ENCODE measurements around the gene WDFY4. TPM values are rescaled to one million over a fixed set of nuclear protein-coding genes. Genes with fewer than 3 reads are reported as not detected.

The WDFY4 gene
- total RNA-seq, 1 experiment from 2014 or later: not detected

GRCh38 chr10:48806342-48806741, 121.7 kb downstream of the WDFY4 start:
- no peaks in the 10 kb centered on the region; the same call in 1 of the 2 replicates for H4K20me1 ChIP-seq (ENCODE audit: insufficient read depth)
- no peaks in the 10 kb centered on the region for H3F3A ChIP-seq (ENCODE audit: insufficient read depth, low read depth)
- H3K4me1 ChIP-seq (replicated peaks; ENCODE audit: insufficient read depth): no peaks in the 10 kb centered on the region
- CTCF ChIA-PET: no interaction called here
- H3K9me3 ChIP-seq (ENCODE audit: insufficient read depth, low read depth): no peaks in the 10 kb centered on the region
- POLR2A ChIA-PET (ENCODE audit: unreplicated experiment): no interaction called here
- H3K36me3 ChIP-seq (ENCODE audit: low read depth): no peaks in the 10 kb centered on the region
- no peaks in the 10 kb centered on the region for H3K79me2 ChIP-seq (ENCODE audit: low read depth)
- TF ChIP-seq CTCF (conservative IDR thresholded peaks at IDR 0.05): no peak
- no peak for TF ChIP-seq EZH2 (IDR thresholded peaks at IDR 0.05; ENCODE audit: low read depth)
- H3K27me3 ChIP-seq (ENCODE audit: insufficient read depth, low read depth): peaks cover 16% of the 10 kb centered on the region
- H3K4me3 ChIP-seq: no peak overlapping the region
- intact Hi-C loops (cut with micrococcal nuclease; ENCODE audit: unreplicated experiment): no loop called here
- H3K4me2 ChIP-seq: no peak overlapping the region
- no peak for DNase-seq
- H3K9me2 ChIP-seq (ENCODE audit: insufficient read depth): no peaks in the 10 kb centered on the region
- H3K27ac ChIP-seq: no peak overlapping the region
- BruUV-seq (replicated peaks): no TSS peak
- H2AFZ ChIP-seq: no peak overlapping the region

GRCh38 chr10:48807791-48808470, 123.3 kb downstream of the WDFY4 start:
- ChIA-PET POLR2A (ENCODE audit: unreplicated experiment) (interaction anchor here (0.6 kb wide), 1 partner anchor 29 kb away, joined by 7 read pairs; no protein-coding TSS in a partner anchor), CTCF (no interaction called here)
- H3K9me3 ChIP-seq (ENCODE audit: insufficient read depth, low read depth): no peaks in the 10 kb centered on the region
- H3K27ac ChIP-seq: no peak overlapping the region
- peaks cover 16% of the 10 kb centered on the region for H3K27me3 ChIP-seq (ENCODE audit: insufficient read depth, low read depth)
- H3K4me1 ChIP-seq (replicated peaks; ENCODE audit: insufficient read depth): no peaks in the 10 kb centered on the region
- H3K4me3 ChIP-seq: no peak overlapping the region
- BruUV-seq (replicated peaks): no TSS peak
- TF ChIP-seq EZH2 (IDR thresholded peaks at IDR 0.05; ENCODE audit: low read depth) (no peak), CTCF (conservative IDR thresholded peaks at IDR 0.05) (no peak)
- no peaks in the 10 kb centered on the region; the same call in 1 of the 2 replicates for H4K20me1 ChIP-seq (ENCODE audit: insufficient read depth)
- H3K4me2 ChIP-seq: no peak overlapping the region
- H3F3A ChIP-seq (ENCODE audit: insufficient read depth, low read depth): no peaks in the 10 kb centered on the region
- H3K36me3 ChIP-seq (ENCODE audit: low read depth): no peaks in the 10 kb centered on the region
- no peak overlapping the region for H2AFZ ChIP-seq
- no peaks in the 10 kb centered on the region for H3K79me2 ChIP-seq (ENCODE audit: low read depth)
- H3K9me2 ChIP-seq (ENCODE audit: insufficient read depth): no peaks in the 10 kb centered on the region
- intact Hi-C loops (cut with micrococcal nuclease; ENCODE audit: unreplicated experiment): no loop called here
- DNase-seq: no peak

GRCh38 chr10:48809261-48809660, 124.6 kb downstream of the WDFY4 start:
- Histone ChIP-seq H3K9me2 (ENCODE audit: insufficient read depth) (no peaks in the 10 kb centered on the region), H4K20me1 (ENCODE audit: insufficient read depth) (no peaks in the 10 kb centered on the region; the same call in 1 of the 2 replicates), H3K79me2 (ENCODE audit: low read depth) (no peaks in the 10 kb centered on the region), H3K27me3 (ENCODE audit: insufficient read depth, low read depth) (peaks cover 11% of the 10 kb centered on the region), H3K4me1 (replicated peaks; ENCODE audit: insufficient read depth) (no peaks in the 10 kb centered on the region), H3K27ac (no peak overlapping the region), H3F3A (ENCODE audit: insufficient read depth, low read depth) (no peaks in the 10 kb centered on the region), H3K4me3 (no peak overlapping the region), H3K36me3 (ENCODE audit: low read depth) (no peaks in the 10 kb centered on the region), H3K4me2 (no peak overlapping the region), H3K9me3 (ENCODE audit: insufficient read depth, low read depth) (no peaks in the 10 kb centered on the region), H2AFZ (no peak overlapping the region)
- intact Hi-C loops (cut with micrococcal nuclease; ENCODE audit: unreplicated experiment): no loop called here
- ChIA-PET CTCF (no interaction called here), POLR2A (ENCODE audit: unreplicated experiment) (no interaction called here)
- no peak for TF ChIP-seq EZH2 (IDR thresholded peaks at IDR 0.05; ENCODE audit: low read depth)
- BruUV-seq (replicated peaks): no TSS peak
- DNase-seq: no peak

- Histone ChIP-seq H3K9me3 (ENCODE audit: insufficient read depth, low read depth) (no peaks in the 10 kb centered on the region), H3K4me3 (no peak overlapping the region), H3K79me2 (ENCODE audit: low read depth) (no peaks in the 10 kb centered on the region), H3K4me2 (no peak overlapping the region), H3K4me1 (replicated peaks; ENCODE audit: insufficient read depth) (no peaks in the 10 kb centered on the region), H3K36me3 (ENCODE audit: low read depth) (no peaks in the 10 kb centered on the region), H4K20me1 (ENCODE audit: insufficient read depth) (no peaks in the 10 kb centered on the region; the same call in 1 of the 2 replicates), H3F3A (ENCODE audit: insufficient read depth, low read depth) (no peaks in the 10 kb centered on the region), H3K27me3 (ENCODE audit: insufficient read depth, low read depth) (peaks cover 1% of the 10 kb centered on the region; the same call in 1 of the 2 replicates), H2AFZ (no peak overlapping the region), H3K9me2 (ENCODE audit: insufficient read depth) (no peaks in the 10 kb centered on the region), H3K27ac (no peak overlapping the region)
- ChIA-PET POLR2A (ENCODE audit: unreplicated experiment) (no interaction called here), CTCF (no interaction called here)
- no peak for DNase-seq
- no TSS peak for BruUV-seq (replicated peaks)
- TF ChIP-seq CTCF (conservative IDR thresholded peaks at IDR 0.05): no peak
- TF ChIP-seq EZH2 (IDR thresholded peaks at IDR 0.05; ENCODE audit: low read depth): no peak
- intact Hi-C loops (cut with micrococcal nuclease; ENCODE audit: unreplicated experiment): no loop called here
Measured at GRCh38 chr10:48811461-48811860, 126.8 kb downstream of the WDFY4 start.

Data from PC-9 (cell line).